GM19043 (cell line): ENCODE results near the gene RASGEF1C.

ENCODE experiments used
- ATAC-seq: cut with Tn5 transposase; IDR thresholded peaks from one replicate; pipeline ENCODE4 v1.9.1; 2021; ENCODE audit warnings: low read depth; ENCODE audit not compliant: unreplicated experiment

Gene RASGEF1C

GRCh38 chr5:180161420-180162303 is 47.3 kb downstream of the RASGEF1C start:
- no peak for ATAC-seq

- no peak for ATAC-seq
Observed at GRCh38 chr5:180160789-180161188, 48.2 kb downstream of the RASGEF1C start.

- ATAC-seq = no peak
Observed at GRCh38 chr5:180160215-180160614, 48.8 kb downstream of the RASGEF1C start.

- no peak for ATAC-seq
Observed at GRCh38 chr5:180159756-180160155, 49.3 kb downstream of the RASGEF1C start.

GRCh38 chr5:180157866-180158265 is 51.1 kb downstream of the RASGEF1C start:
- ATAC-seq = no peak

GRCh38 chr5:180156141-180156540 is 52.9 kb downstream of the RASGEF1C start:
- ATAC-seq = no peak

- no peak for ATAC-seq
Observed at GRCh38 chr5:180155365-180155926, 53.6 kb downstream of the RASGEF1C start.

- ATAC-seq = no peak
Observed at GRCh38 chr5:180154821-180155364, 54.1 kb downstream of the RASGEF1C start.

- no peak for ATAC-seq
Observed at GRCh38 chr5:180153991-180154390, 55.0 kb downstream of the RASGEF1C start.

GRCh38 chr5:180153099-180153498 is 55.9 kb downstream of the RASGEF1C start:
- ATAC-seq = no peak

GRCh38 chr5:180143656-180144364 is 65.2 kb downstream of the RASGEF1C start:
- ATAC-seq = no peak

GRCh38 chr5:180142824-180143610 is 66.0 kb downstream of the RASGEF1C start:
- ATAC-seq = no peak

- no peak for ATAC-seq
Observed at GRCh38 chr5:180142021-180142765, 66.8 kb downstream of the RASGEF1C start.

- ATAC-seq = no peak
Observed at GRCh38 chr5:180141068-180141660, 67.8 kb downstream of the RASGEF1C start.

GRCh38 chr5:180140571-180140970 is 68.4 kb downstream of the RASGEF1C start:
- ATAC-seq = no peak

GRCh38 chr5:180140079-180140554 is 68.9 kb downstream of the RASGEF1C start:
- no peak for ATAC-seq

GRCh38 chr5:180139731-180140055 is 69.3 kb downstream of the RASGEF1C start:
- ATAC-seq = no peak

GRCh38 chr5:180138976-180139730 is 69.9 kb downstream of the RASGEF1C start:
- ATAC-seq = no peak
